ENCODE results near the gene HIGD1C. TPM values are rescaled to one million over a fixed set of nuclear protein-coding genes. Genes with fewer than 3 reads are reported as not detected.
"Not testable (repeated sequence)": the region's sequence is repeated elsewhere in the genome, so short reads cannot be mapped to it uniquely, and the experiment has no call there.

The HIGD1C gene
- total and polyA plus RNA-seq, 7 experiments from 2014 or later: not detected

DNA sequence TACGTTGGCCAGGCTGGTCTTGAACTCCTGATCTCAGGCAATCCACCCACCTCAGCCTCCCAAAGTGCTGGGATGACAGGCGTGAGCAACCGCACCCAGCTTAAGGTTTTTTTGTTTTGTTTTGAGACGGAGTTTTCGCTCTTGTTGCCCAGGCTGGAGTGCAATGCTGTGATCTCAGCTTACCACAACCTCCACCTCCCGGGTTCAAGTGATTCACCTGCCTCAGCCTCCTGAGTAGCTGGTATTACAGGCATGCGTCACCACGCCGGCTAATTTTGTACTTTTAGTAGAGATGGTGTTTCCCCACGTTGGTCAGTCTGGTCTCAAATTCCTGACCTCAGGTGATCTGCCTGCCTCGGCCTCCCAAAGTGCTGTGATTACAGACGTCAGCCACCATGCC, 21.9 kb upstream of the HIGD1C start:
- DNase-seq; CTCF ChIA-PET; H3K4me3 ChIP-seq (ENCODE audit: low read length); H3K4me1 ChIP-seq (ENCODE audit: control insufficient read depth in 2 of 2, insufficient read depth in 2 of 2, low read length in 2 of 2); H3K27ac Mint-ChIP-seq; H3K9me3 Mint-ChIP-seq; POLR2A ChIA-PET; intact Hi-C loops (cut with micrococcal nuclease); H3K27me3 ChIP-seq (ENCODE audit: control insufficient read depth in 2 of 2, insufficient read depth in 2 of 2, low read length in 2 of 2); H3K36me3 ChIP-seq (ENCODE audit: control insufficient read depth in 2 of 3, insufficient read depth in 3 of 3, low read length in 3 of 3); H3K27me3 Mint-ChIP-seq; H3K36me3 Mint-ChIP-seq; H3K9me3 ChIP-seq (ENCODE audit: control insufficient read depth in 2 of 3, low read length in 3 of 3); H3K4me3 Mint-ChIP-seq; H3K27ac ChIP-seq (ENCODE audit: low read depth, low read length); ATAC-seq: not testable (repeated sequence)
- peaks cover 0 to 18% (median under 1%) of the 10 kb centered on the region in 7 donors for H3K4me1 Mint-ChIP-seq

DNA sequence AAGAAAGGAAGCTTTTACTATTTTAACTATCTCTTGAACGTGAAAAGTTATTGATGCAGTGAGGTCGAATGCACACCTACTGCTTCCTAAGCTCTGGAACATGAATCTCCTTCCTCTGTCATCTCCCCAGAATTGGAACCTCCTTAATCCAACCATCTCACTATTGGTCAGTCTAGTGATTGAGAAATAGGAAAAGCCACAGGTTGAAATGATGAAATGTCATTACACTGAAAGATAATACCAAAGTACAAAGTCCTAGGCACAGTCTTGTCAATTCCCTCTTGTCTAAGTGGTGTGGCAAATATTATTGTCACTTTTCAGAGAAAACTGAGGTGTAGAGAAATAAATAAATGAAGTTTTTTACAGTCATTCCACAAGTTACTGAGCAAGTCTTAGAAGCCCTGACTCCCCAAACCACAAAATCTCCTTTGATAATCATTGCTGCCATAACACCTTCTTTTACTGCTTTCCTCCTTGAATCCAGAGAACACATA, 19.5 kb upstream of the HIGD1C start:
- ATAC-seq: no peak
- CTCF ChIA-PET: no interaction called here
- H3K27me3 ChIP-seq (ENCODE audit: control insufficient read depth in 2 of 2, insufficient read depth in 2 of 2, low read length in 2 of 2): no peaks in the 10 kb centered on the region
- H3K4me1 ChIP-seq (ENCODE audit: control insufficient read depth in 2 of 2, insufficient read depth in 2 of 2, low read length in 2 of 2): no peaks in the 10 kb centered on the region
- Mint-ChIP-seq H3K4me1 (peaks cover 0 to 14% (median 0%) of the 10 kb centered on the region in 7 donors), H3K27ac (no peak overlapping the region), H3K27me3 (no peaks in the 10 kb centered on the region), H3K4me3 (no peak overlapping the region), H3K9me3 (peaks cover 0 to 6% (median 4%) of the 10 kb centered on the region in 11 donors), H3K36me3 (peaks cover 3 to 11% (median 7%) of the 10 kb centered on the region in 5 donors)
- intact Hi-C loops (cut with micrococcal nuclease): no loop called here
- POLR2A ChIA-PET: interaction anchor here (0.7 kb wide), 1 partner anchor 30 kb away, joined by 3 read pairs; no protein-coding TSS in a partner anchor
- no peak for DNase-seq
- no peak overlapping the region for H3K27ac ChIP-seq (ENCODE audit: low read depth, low read length)
- H3K36me3 ChIP-seq (ENCODE audit: control insufficient read depth in 2 of 3, insufficient read depth in 3 of 3, low read length in 3 of 3): no peaks in the 10 kb centered on the region
- peaks cover 0 to 8% (median 0%) of the 10 kb centered on the region in 3 experiments for H3K9me3 ChIP-seq (ENCODE audit: control insufficient read depth in 2 of 3, low read length in 3 of 3)
- H3K4me3 ChIP-seq (ENCODE audit: low read length): no peak overlapping the region

DNA sequence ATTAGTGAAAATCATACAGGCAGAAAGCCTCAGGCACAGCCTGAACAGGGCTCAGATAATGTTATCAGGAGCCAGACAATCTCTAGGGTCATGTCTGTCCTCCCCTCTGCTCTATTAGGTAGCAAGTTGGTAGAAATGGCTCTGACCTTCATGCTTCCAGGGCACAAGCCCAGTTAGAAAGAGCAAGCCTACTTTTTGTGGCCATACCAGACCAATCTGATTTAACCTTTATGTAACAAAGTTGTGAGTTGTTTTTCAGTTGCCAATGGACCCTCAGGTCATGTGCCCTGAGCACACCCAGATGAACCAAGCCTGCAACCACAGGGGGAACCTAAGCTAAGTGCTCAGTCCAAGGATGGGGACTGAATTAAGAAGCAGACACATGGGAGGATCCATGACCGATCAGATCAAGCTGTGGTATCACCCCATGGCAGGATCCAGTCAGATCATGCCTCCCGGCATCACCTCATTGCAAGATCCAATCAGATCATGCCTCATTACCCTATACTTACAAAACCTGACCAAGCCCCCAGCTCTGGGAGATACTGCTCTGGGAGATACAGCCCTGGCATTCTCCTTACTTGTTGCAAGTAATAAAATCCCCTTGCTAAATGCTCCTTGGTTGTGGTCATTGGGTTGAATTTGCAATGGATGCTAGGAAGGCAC, 18.8 kb upstream of the HIGD1C start:
- ChIA-PET CTCF (no interaction called here), POLR2A (no interaction called here)
- intact Hi-C loops (cut with micrococcal nuclease): no loop called here
- Histone ChIP-seq H3K4me1 (ENCODE audit: control insufficient read depth in 2 of 2, insufficient read depth in 2 of 2, low read length in 2 of 2) (no peaks in the 10 kb centered on the region), H3K27ac (ENCODE audit: low read depth, low read length) (no peak overlapping the region), H3K36me3 (ENCODE audit: control insufficient read depth in 2 of 3, insufficient read depth in 3 of 3, low read length in 3 of 3) (no peaks in the 10 kb centered on the region), H3K9me3 (ENCODE audit: control insufficient read depth in 2 of 3, low read length in 3 of 3) (peaks cover 0 to 14% (median 0%) of the 10 kb centered on the region in 3 experiments), H3K4me3 (ENCODE audit: low read length) (no peak overlapping the region), H3K27me3 (ENCODE audit: control insufficient read depth in 2 of 2, insufficient read depth in 2 of 2, low read length in 2 of 2) (no peaks in the 10 kb centered on the region)
- no peak overlapping the region for H3K27ac Mint-ChIP-seq
- H3K4me1 Mint-ChIP-seq: peaks cover 0 to 12% (median 0%) of the 10 kb centered on the region in 7 donors
- ATAC-seq (no peak), DNase-seq (no peak)
- peaks cover 6 to 14% (median 7%) of the 10 kb centered on the region in 5 donors for H3K36me3 Mint-ChIP-seq
- peaks cover 1 to 8% (median 6%) of the 10 kb centered on the region in 11 donors for H3K9me3 Mint-ChIP-seq
- no peaks in the 10 kb centered on the region for H3K27me3 Mint-ChIP-seq
- H3K4me3 Mint-ChIP-seq: no peak overlapping the region

DNA sequence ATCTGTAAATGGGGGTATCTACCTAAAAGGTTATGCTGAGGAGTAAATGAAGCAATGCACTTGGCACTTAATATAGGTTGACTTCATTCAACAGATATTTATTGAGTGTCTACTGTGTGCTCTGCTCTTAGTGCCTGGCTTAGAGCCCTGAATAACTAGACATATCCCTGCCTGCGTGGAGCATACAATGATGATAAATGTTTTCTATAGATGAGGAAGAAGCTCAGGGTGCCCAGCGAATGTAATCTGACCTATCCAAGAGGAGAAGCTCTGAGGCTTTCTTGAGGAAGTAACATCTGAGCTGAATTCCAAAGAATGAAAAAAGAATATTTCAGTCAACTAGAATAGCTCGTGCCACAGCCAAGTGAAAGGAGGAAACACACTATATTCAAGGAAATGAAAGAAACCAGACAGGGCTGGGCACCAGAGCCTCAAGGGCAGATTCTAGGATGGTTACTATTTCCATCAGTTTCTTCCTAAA, 17.9 kb upstream of the HIGD1C start:
- no peak overlapping the region for H3K27ac Mint-ChIP-seq
- H3K27me3 Mint-ChIP-seq: no peaks in the 10 kb centered on the region
- peaks cover 7 to 17% (median 12%) of the 10 kb centered on the region in 5 donors for H3K36me3 Mint-ChIP-seq
- DNase-seq (no peak), ATAC-seq (peak; percentile 44)
- POLR2A ChIA-PET: interaction anchor here (0.6 kb wide), 1 partner anchor 155 kb away, joined by 3 read pairs; no protein-coding TSS in a partner anchor
- H3K9me3 Mint-ChIP-seq: peaks cover 1 to 12% (median 9%) of the 10 kb centered on the region in 11 donors
- Histone ChIP-seq H3K9me3 (ENCODE audit: control insufficient read depth in 2 of 3, low read length in 3 of 3) (peaks cover 0 to 14% (median 0%) of the 10 kb centered on the region in 3 experiments), H3K4me3 (ENCODE audit: low read length) (no peak overlapping the region), H3K27ac (ENCODE audit: low read depth, low read length) (no peak overlapping the region), H3K27me3 (ENCODE audit: control insufficient read depth in 2 of 2, insufficient read depth in 2 of 2, low read length in 2 of 2) (no peaks in the 10 kb centered on the region), H3K36me3 (ENCODE audit: control insufficient read depth in 2 of 3, insufficient read depth in 3 of 3, low read length in 3 of 3) (no peaks in the 10 kb centered on the region), H3K4me1 (ENCODE audit: control insufficient read depth in 2 of 2, insufficient read depth in 2 of 2, low read length in 2 of 2) (no peaks in the 10 kb centered on the region)
- peaks cover 0 to 9% (median 0%) of the 10 kb centered on the region in 7 donors for H3K4me1 Mint-ChIP-seq
- intact Hi-C loops (cut with micrococcal nuclease): no loop called here
- CTCF ChIA-PET: no interaction called here
- no peak overlapping the region for H3K4me3 Mint-ChIP-seq

DNA sequence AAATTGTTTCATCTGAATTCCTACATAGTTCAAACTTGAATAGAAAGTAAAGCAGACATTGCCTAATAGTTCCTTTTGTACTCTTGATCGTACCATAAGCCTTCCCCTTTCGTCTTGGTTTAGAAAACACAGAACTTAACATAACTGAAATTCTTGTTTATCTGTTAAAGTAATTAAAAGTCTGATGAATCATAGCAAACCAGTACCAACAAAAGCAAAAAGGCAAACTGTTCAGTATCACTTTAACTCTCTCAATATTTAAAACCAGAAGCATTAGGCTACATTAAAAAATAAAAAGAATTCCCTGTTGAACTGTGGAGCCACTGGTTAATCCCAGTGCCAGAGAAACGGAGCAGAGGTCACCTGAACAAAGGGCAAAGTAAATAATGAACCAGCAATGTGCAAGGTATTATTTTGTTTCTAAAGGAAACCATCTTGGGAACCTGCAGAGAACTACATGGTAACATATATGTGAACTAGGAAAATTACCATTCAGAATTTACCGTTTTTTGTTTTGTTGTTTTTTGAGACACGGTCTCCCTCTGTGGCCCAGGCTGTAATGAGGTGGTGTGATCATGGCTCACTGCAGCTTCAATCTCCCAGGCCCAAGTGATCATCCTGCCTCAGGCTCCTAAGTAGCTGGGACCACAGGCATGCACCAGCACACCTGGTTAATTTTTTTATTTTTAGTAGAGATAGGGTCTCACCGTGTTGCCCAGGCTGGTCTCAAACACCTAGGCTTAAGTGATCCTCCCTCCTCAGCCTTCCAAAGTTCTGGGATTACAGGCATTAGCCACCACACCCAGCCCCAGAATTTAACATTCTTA, 17.1 kb upstream of the HIGD1C start:
- no peak for DNase-seq
- no peaks in the 10 kb centered on the region for H3K27me3 Mint-ChIP-seq
- H3K36me3 Mint-ChIP-seq: peaks cover 7 to 21% (median 18%) of the 10 kb centered on the region in 5 donors
- no peaks in the 10 kb centered on the region for H3K36me3 ChIP-seq (ENCODE audit: control insufficient read depth in 2 of 3, insufficient read depth in 3 of 3, low read length in 3 of 3)
- H3K4me1 Mint-ChIP-seq: peaks cover 0 to 9% (median 0%) of the 10 kb centered on the region in 7 donors
- peaks cover 0 to 14% (median 0%) of the 10 kb centered on the region in 3 experiments for H3K9me3 ChIP-seq (ENCODE audit: control insufficient read depth in 2 of 3, low read length in 3 of 3)
- ChIA-PET POLR2A (no interaction called here), CTCF (no interaction called here)
- no peaks in the 10 kb centered on the region for H3K4me1 ChIP-seq (ENCODE audit: control insufficient read depth in 2 of 2, insufficient read depth in 2 of 2, low read length in 2 of 2)
- ATAC-seq: no peak
- H3K27me3 ChIP-seq (ENCODE audit: control insufficient read depth in 2 of 2, insufficient read depth in 2 of 2, low read length in 2 of 2): no peaks in the 10 kb centered on the region
- H3K27ac ChIP-seq (ENCODE audit: low read depth, low read length): no peak overlapping the region
- no peak overlapping the region for H3K4me3 Mint-ChIP-seq
- no peak overlapping the region for H3K4me3 ChIP-seq (ENCODE audit: low read length)
- intact Hi-C loops (cut with micrococcal nuclease): no loop called here
- no peak overlapping the region for H3K27ac Mint-ChIP-seq
- peaks cover 1 to 14% (median 9%) of the 10 kb centered on the region in 11 donors for H3K9me3 Mint-ChIP-seq

DNA sequence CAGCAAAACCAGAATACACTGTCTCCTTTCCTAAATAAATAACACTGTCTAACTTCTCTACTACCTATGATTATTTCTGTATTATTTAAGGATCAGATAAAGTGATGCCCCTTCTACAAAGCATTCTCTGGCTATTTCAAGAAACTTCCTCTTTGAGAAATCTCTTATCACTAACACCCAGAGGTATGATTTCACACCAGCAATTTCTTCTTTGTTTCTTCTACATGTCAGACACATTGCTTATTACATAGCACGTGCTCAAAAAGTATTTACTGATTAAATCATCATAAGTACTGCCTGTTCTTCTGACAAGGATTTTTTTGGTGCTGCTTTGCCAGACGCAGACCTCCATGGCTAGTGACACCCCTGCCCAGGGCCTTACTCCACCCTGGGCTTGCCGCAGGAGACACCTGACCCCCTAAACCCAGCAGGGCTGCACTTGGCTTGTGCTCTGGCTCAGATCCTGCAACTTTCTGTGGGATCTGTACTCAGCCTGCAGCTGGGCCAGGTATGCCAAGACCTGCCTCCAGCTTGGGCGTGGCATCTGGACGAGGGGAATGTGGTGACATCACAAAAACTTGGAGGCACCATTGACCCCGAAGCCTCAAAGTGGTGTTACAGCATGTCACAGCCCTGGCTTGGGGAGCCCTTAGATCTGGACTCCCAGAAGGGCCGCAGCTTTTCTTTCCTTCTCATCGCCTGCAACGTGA, 15.4 kb upstream of the HIGD1C start:
- ChIA-PET CTCF (no interaction called here), POLR2A (no interaction called here)
- Histone ChIP-seq H3K36me3 (ENCODE audit: control insufficient read depth in 2 of 3, insufficient read depth in 3 of 3, low read length in 3 of 3) (no peaks in the 10 kb centered on the region), H3K27me3 (ENCODE audit: control insufficient read depth in 2 of 2, insufficient read depth in 2 of 2, low read length in 2 of 2) (no peaks in the 10 kb centered on the region), H3K4me3 (ENCODE audit: low read length) (no peak overlapping the region), H3K4me1 (ENCODE audit: control insufficient read depth in 2 of 2, insufficient read depth in 2 of 2, low read length in 2 of 2) (no peaks in the 10 kb centered on the region), H3K9me3 (ENCODE audit: control insufficient read depth in 2 of 3, low read length in 3 of 3) (peaks cover 0 to 14% (median 0%) of the 10 kb centered on the region in 3 experiments), H3K27ac (ENCODE audit: low read depth, low read length) (no peak overlapping the region)
- Mint-ChIP-seq H3K36me3 (peaks cover 7 to 24% (median 18%) of the 10 kb centered on the region in 5 donors), H3K4me3 (no peak overlapping the region), H3K4me1 (peaks cover 0 to 9% (median 0%) of the 10 kb centered on the region in 7 donors), H3K27me3 (no peaks in the 10 kb centered on the region), H3K9me3 (peaks cover 1 to 14% (median 9%) of the 10 kb centered on the region in 11 donors), H3K27ac (no peak overlapping the region)
- DNase-seq (no peak), ATAC-seq (peak; percentile 27)
- intact Hi-C loops (cut with micrococcal nuclease): no loop called here

Data from naive thymus-derived CD4-positive, alpha-beta T cell (primary cell).